Mesendoderm (in vitro differentiated cells): ENCODE data around the gene CALML6.
A peak's percentile ranks its signal among the peaks of the same experiment; 100 is the strongest.

Experiments used
- DNase-seq: peaks from one replicate; pipeline ENCODE4 v3.0.0; 2013
- H2AK5ac ChIP-seq: 2 replicates; pipeline ENCODE4 v1.6.1; 2013; ENCODE audit warnings: low read length, inconsistent platforms
- H2BK120ac ChIP-seq: 2 replicates; pipeline ENCODE4 v1.6.1; 2013; ENCODE audit warnings: low read depth, mild to moderate bottlenecking, low read length, moderate library complexity, mixed read lengths
- H2BK15ac ChIP-seq: replicated peaks from 2 replicates; pipeline ENCODE4 v1.6.1; 2013; ENCODE audit warnings: low read depth, mild to moderate bottlenecking, moderate library complexity
- H2BK5ac ChIP-seq: 2 replicates; pipeline ENCODE4 v1.6.1; 2013; ENCODE audit warnings: low read length, inconsistent platforms
- H3K18ac ChIP-seq: 2 replicates; pipeline ENCODE4 v1.6.1; 2013; ENCODE audit warnings: mild to moderate bottlenecking, low read length, mixed read lengths
- H3K23ac ChIP-seq: one replicate; pipeline ENCODE4 v1.6.1; 2013; ENCODE audit warnings: low read length
- H3K27ac ChIP-seq: 2 replicates; pipeline ENCODE4 v1.5.1; 2013; ENCODE audit warnings: low read depth, mild to moderate bottlenecking, inconsistent platforms, low read length, moderate library complexity
- H3K27me3 ChIP-seq: 2 replicates; pipeline ENCODE4 v1.6.1; 2013; ENCODE audit warnings: low read length, control low read depth, mild to moderate bottlenecking, inconsistent platforms; ENCODE audit not compliant: insufficient read depth, poor library complexity
- H3K36me3 ChIP-seq: 2 replicates; pipeline ENCODE4 v1.6.1; 2013; ENCODE audit warnings: low read length, inconsistent platforms; ENCODE audit not compliant: control insufficient read depth, insufficient read depth
- H3K4ac ChIP-seq: one replicate; pipeline ENCODE4 v1.6.1; 2013; ENCODE audit warnings: low read depth, mild to moderate bottlenecking, low read length, moderate library complexity
- H3K4me1 ChIP-seq: 2 replicates; pipeline ENCODE4 v1.6.1; 2013; ENCODE audit warnings: low read depth, low read length, inconsistent platforms; ENCODE audit not compliant: control insufficient read depth
- H3K4me2 ChIP-seq: 2 replicates; pipeline ENCODE4 v1.6.1; 2013; ENCODE audit warnings: low read length
- H3K4me3 ChIP-seq: 2 replicates; pipeline ENCODE4 v1.5.1; 2013; ENCODE audit warnings: mild to moderate bottlenecking, low read length
- H3K56ac ChIP-seq: one replicate; pipeline ENCODE4 v1.6.1; 2013; ENCODE audit warnings: low read length
- H3K79me1 ChIP-seq: 2 replicates; pipeline ENCODE4 v1.6.1; 2013; ENCODE audit warnings: low read length, inconsistent platforms
- H3K79me2 ChIP-seq: 2 replicates; pipeline ENCODE4 v1.6.1; 2013; ENCODE audit warnings: mild to moderate bottlenecking, low read length; ENCODE audit not compliant: control insufficient read depth, insufficient read depth
- H3K9ac ChIP-seq: 2 replicates; pipeline ENCODE4 v1.6.1; 2013; ENCODE audit warnings: low read length, inconsistent platforms
- H4K5ac ChIP-seq: one replicate; pipeline ENCODE4 v1.6.1; 2013; ENCODE audit warnings: low read length
- H4K8ac ChIP-seq: one replicate; pipeline ENCODE4 v1.6.1; 2013; ENCODE audit warnings: low read depth, mild to moderate bottlenecking, control low read depth, low read length, moderate library complexity
- WGBS: extraction: QIAGEN DNeasy Blood & Tissue Kit; methylation state at CpG from one replicate; pipeline ENCODE4 v1.1.7; 2013; ENCODE audit warnings: low lambda C conversion rate, missing lambda C conversion rate; ENCODE audit not compliant: insufficient coverage; ENCODE audit errors: extremely low coverage; 5-methylcytosine and 5-hydroxymethylcytosine counted together

Gene CALML6

GRCh38 chr1:1937061-1937460 is 22.0 kb downstream of the CALML6 start:
- H2BK5ac ChIP-seq: no peak overlapping the region
- H3K56ac ChIP-seq: no peak overlapping the region
- no peaks in the 10 kb centered on the region for H3K36me3 ChIP-seq
- no peak overlapping the region for H3K23ac ChIP-seq
- H3K79me2 ChIP-seq: no peaks in the 10 kb centered on the region
- H3K18ac ChIP-seq: no peak overlapping the region
- H3K4me3 ChIP-seq: no peak overlapping the region
- H4K5ac ChIP-seq: no peak overlapping the region
- no peaks in the 10 kb centered on the region for H3K4me1 ChIP-seq
- H4K8ac ChIP-seq: no peak overlapping the region
- no peaks in the 10 kb centered on the region for H3K27me3 ChIP-seq
- no peak for DNase-seq
- H2BK15ac ChIP-seq: no peak overlapping the region
- no peaks in the 10 kb centered on the region for H3K79me1 ChIP-seq
- no peak overlapping the region for H3K27ac ChIP-seq
- no peak overlapping the region for H2BK120ac ChIP-seq
- no peak overlapping the region for H3K4me2 ChIP-seq
- no peak overlapping the region for H3K9ac ChIP-seq
- H3K4ac ChIP-seq: no peak overlapping the region
- no peak overlapping the region for H2AK5ac ChIP-seq
- WGBS: 100% methylated on average over 1 of the region's 15 CpGs

- no peaks in the 10 kb centered on the region for H3K4me1 ChIP-seq
- no peaks in the 10 kb centered on the region for H3K79me2 ChIP-seq
- H2BK120ac ChIP-seq: no peak overlapping the region
- H3K56ac ChIP-seq: no peak overlapping the region
- no peak for DNase-seq
- H3K27me3 ChIP-seq: no peaks in the 10 kb centered on the region
- no peak overlapping the region for H4K8ac ChIP-seq
- no peak overlapping the region for H3K18ac ChIP-seq
- H3K4me2 ChIP-seq: no peak overlapping the region
- no peak overlapping the region for H3K4me3 ChIP-seq
- H3K27ac ChIP-seq: no peak overlapping the region
- H2BK15ac ChIP-seq: no peak overlapping the region
- no peak overlapping the region for H3K4ac ChIP-seq
- no peak overlapping the region for H4K5ac ChIP-seq
- H3K23ac ChIP-seq: no peak overlapping the region
- H3K79me1 ChIP-seq: no peaks in the 10 kb centered on the region
- WGBS: 100% methylated on average over 1 of the region's 16 CpGs
- no peak overlapping the region for H2BK5ac ChIP-seq
- H3K9ac ChIP-seq: no peak overlapping the region
- no peaks in the 10 kb centered on the region for H3K36me3 ChIP-seq
- no peak overlapping the region for H2AK5ac ChIP-seq
These were observed 22.7 kb downstream of the CALML6 start for GRCh38 chr1:1937549-1938275.

GRCh38 chr1:1938276-1938573 is 23.2 kb downstream of the CALML6 start:
- no peaks in the 10 kb centered on the region for H3K79me2 ChIP-seq
- H3K4me2 ChIP-seq: no peak overlapping the region
- no peaks in the 10 kb centered on the region for H3K36me3 ChIP-seq
- H3K4me3 ChIP-seq: no peak overlapping the region
- H4K8ac ChIP-seq: no peak overlapping the region
- H3K27me3 ChIP-seq: no peaks in the 10 kb centered on the region
- H3K9ac ChIP-seq: no peak overlapping the region
- DNase-seq: no peak
- no peak overlapping the region for H3K4ac ChIP-seq
- no peak overlapping the region for H2BK15ac ChIP-seq
- no CpG with 5 or more reads among the region's 6 CpGs for WGBS
- H3K79me1 ChIP-seq: no peaks in the 10 kb centered on the region
- no peak overlapping the region for H2BK120ac ChIP-seq
- H3K27ac ChIP-seq: no peak overlapping the region
- H2BK5ac ChIP-seq: no peak overlapping the region
- H3K23ac ChIP-seq: no peak overlapping the region
- H3K56ac ChIP-seq: no peak overlapping the region
- no peaks in the 10 kb centered on the region for H3K4me1 ChIP-seq
- H2AK5ac ChIP-seq: no peak overlapping the region
- no peak overlapping the region for H3K18ac ChIP-seq
- H4K5ac ChIP-seq: no peak overlapping the region

- H2BK15ac ChIP-seq: no peak overlapping the region
- no peak overlapping the region for H4K5ac ChIP-seq
- H3K4me3 ChIP-seq: no peak overlapping the region
- H2BK120ac ChIP-seq: no peak overlapping the region
- H3K27ac ChIP-seq: no peak overlapping the region
- H3K18ac ChIP-seq: no peak overlapping the region
- no peak overlapping the region for H3K4me2 ChIP-seq
- H3K36me3 ChIP-seq: no peaks in the 10 kb centered on the region
- H3K79me1 ChIP-seq: no peaks in the 10 kb centered on the region
- no peak for DNase-seq
- H2BK5ac ChIP-seq: no peak overlapping the region
- H3K56ac ChIP-seq: peak overlapping the region; percentile 7
- no peak overlapping the region for H4K8ac ChIP-seq
- H3K27me3 ChIP-seq: no peaks in the 10 kb centered on the region
- no peak overlapping the region for H3K23ac ChIP-seq
- no peaks in the 10 kb centered on the region for H3K79me2 ChIP-seq
- WGBS: no CpG with 5 or more reads among the region's 24 CpGs
- H3K4me1 ChIP-seq: no peaks in the 10 kb centered on the region
- no peak overlapping the region for H2AK5ac ChIP-seq
- no peak overlapping the region for H3K4ac ChIP-seq
- no peak overlapping the region for H3K9ac ChIP-seq
These were observed 23.7 kb downstream of the CALML6 start for GRCh38 chr1:1938613-1939295.

GRCh38 chr1:1939296-1940122 is 24.4 kb downstream of the CALML6 start:
- no peak overlapping the region for H3K18ac ChIP-seq
- no peak overlapping the region for H4K8ac ChIP-seq
- H3K4me1 ChIP-seq: no peaks in the 10 kb centered on the region
- no peak overlapping the region for H3K27ac ChIP-seq
- H3K4me3 ChIP-seq: no peak overlapping the region
- H2BK15ac ChIP-seq: no peak overlapping the region
- no peak overlapping the region for H3K56ac ChIP-seq
- no CpG with 5 or more reads among the region's 28 CpGs for WGBS
- H3K27me3 ChIP-seq: no peaks in the 10 kb centered on the region
- H3K9ac ChIP-seq: no peak overlapping the region
- H4K5ac ChIP-seq: no peak overlapping the region
- H3K79me1 ChIP-seq: no peaks in the 10 kb centered on the region
- no peak overlapping the region for H3K4me2 ChIP-seq
- no peaks in the 10 kb centered on the region for H3K79me2 ChIP-seq
- no peak overlapping the region for H2BK5ac ChIP-seq
- no peak overlapping the region for H3K4ac ChIP-seq
- no peak for DNase-seq
- H2BK120ac ChIP-seq: no peak overlapping the region
- H3K36me3 ChIP-seq: no peaks in the 10 kb centered on the region
- no peak overlapping the region for H2AK5ac ChIP-seq
- H3K23ac ChIP-seq: no peak overlapping the region
